Cerebellar cortex (tissue), 1 donor: Measurements from ENCODE around the gene APOBEC3B.
"Not testable (repeated sequence)": the region's sequence is repeated elsewhere in the genome, so short reads cannot be mapped to it uniquely, and the experiment has no call there.

Source experiments
- DNase-seq: peaks from one replicate; pipeline ENCODE4 v3.0.0-alpha.2; 2015; ENCODE audit warnings: low spot score

Gene APOBEC3B

DNA sequence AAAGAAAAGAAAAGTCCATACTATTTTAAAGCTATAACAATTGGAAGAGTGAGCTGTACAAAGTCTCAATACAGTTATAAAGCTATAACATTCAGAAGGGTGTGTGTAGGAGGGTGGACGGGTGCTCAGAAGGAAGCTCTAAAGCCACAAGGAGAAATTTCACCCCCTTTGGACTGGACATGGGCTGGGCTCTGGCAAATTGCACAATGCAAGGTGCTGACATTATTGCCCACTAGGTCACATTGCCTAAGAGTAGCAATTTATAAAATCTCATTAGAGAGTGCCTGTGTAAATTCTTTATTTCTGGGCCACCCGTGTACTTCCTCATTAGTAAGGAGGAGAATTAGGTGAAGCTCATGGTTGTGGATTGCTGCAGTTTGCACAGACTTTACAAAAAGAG lies 30.4 kb upstream of the APOBEC3B start:
- no peak for DNase-seq

DNA sequence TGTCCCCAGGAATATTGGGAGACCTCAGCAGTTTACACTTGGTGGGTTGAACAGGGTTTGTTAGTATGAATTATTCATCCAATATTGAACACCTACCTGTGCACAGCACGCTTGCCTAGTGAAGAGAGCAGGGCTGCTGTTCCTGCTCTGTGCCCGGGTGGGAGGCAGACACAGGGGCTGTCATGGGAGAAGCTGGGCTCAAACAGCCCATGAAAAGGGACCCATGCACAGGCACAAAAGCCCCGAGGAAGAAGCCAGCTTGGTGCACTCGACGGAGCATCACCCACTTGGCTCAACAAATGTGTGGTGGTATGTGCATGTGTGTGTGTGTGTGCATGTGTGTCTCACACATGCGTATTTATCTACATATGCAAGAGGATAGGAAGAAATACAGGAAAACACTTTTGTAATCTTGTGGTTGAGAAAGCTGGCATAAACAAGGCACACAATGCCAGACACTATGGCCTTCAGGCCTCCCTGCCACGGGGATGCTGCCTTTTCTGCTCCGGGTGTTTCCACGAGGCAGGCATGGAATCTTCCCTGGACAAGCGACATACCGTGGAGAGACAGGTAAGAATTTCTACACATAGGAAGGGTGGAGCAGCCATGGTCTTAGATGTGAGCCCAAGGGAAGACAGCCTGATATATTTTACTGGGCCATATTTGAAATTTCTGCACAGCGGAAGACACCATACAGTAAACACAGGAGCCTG lies 29.7 kb upstream of the APOBEC3B start:
- no peak for DNase-seq

DNA sequence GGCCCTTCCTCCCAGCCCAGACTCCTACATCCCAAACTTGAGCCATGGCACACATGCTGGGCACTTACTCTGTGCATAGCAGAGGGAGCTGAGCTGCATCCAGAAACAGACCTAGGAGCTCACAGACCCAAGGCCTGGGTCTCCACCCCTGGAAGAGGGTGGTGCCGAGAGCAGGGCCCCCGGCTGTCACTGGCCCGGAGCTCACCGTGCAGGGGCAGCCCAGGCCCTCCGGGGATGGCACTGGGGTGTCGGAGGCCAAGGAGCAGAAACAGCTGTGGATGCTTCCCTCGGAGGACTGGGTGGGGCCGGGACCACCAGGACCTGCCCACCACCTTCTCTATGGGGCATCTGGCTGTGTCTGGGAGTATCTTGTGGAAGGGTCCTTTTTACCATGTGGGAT lies 29.1 kb upstream of the APOBEC3B start:
- DNase-seq = no peak

DNA sequence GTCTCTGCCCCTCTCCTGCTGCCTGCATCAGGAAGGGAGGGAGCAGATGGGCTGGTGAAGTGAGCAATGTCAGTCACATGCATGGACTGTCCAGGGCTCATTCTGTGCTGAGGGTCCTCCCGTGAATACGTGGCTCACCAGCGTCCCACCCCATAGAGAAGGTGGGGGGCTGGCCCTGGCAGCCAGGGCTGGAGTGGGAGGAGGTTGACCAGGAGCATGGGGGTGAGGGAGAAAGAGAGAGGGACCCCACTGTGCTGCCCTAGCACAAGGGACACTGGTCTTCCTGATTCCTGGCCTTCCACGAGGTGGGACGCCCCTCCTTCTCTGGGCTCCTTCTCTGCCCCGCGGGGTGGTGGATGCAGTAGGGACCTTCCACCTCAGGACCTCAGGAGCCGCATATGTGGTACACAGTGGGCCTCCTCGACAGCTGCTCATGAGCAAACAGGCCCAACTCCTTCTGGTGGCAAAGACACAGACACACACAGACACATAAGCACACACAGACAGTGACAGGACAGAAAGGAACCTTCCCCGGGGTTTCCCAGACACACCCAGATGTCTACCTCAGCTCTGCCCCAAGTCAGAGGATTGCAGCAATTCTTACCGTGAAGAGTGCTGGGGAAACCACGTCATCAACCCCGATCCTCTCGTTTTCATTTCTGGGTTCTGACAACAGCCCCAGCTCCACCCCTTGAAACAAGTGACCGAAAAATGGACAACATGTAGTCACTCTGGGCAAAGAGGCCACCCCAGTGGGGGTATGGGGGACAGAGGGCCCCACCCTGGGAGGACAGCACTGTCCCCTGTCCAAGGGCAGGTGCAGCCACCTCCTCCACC lies 28.4 kb upstream of the APOBEC3B start:
- no peak for DNase-seq

DNA sequence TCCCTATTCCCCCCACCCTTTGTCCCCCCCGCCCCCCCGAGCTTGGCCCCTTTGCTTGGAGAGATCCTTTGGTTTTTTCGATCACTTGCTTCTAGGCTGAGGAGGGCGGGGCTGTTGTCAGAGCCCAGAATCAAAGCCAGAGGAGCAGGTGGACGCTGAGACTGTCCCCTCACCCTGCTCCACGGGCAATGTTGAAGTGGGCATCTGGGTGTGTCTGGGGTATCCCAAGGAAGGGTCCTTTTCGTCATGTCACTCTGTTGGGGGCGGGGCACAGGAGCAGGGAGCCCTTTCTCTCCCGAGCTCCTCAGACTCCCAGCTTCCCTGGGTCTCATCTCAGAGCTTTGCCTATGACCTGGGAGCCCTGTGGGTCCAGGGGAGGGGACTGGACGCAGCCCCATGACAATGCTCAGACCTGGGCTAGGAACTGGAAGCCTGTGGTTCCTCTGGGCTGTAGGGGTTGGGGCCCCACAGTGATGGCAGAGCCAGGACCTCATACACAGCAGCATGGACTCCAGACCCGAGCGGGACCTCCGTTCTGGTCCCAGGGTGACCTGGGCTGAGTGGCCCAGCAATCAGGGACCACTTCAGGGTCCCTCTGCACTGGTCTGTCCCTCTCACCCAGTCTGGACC lies 27.6 kb upstream of the APOBEC3B start:
- no peak for DNase-seq

DNA sequence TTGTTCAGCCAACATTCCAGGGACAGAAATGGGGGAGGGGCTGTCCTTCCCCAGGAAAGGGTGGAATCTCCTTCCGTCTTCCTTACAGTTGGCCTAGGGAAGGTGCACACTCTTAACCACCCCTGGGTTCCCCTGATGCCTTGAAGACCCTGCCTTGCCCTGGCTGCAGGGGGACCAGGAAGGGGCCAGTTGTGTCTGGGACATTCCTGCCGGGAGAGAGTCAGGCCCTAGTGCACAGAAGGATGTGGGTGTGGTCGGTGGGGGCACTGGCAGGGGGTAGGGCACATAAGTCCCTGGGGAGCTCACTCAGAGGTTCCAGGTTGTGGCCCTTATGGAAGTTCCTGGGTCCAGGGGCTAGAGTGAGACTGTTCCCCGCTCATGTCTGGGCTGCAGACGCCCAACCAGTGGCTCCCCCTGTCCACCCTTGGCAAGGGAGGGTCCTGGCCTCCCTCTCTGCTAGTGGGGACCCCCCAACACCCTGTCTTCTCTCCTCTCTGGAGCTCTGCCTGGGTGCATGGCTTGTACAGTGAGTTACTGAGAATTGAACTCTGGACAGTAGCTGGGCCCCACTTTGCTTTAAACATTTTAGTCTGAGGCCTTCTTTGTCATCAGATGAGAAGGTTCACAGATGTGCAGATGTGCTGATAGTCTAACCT lies 26.8 kb upstream of the APOBEC3B start:
- no peak for DNase-seq

DNA sequence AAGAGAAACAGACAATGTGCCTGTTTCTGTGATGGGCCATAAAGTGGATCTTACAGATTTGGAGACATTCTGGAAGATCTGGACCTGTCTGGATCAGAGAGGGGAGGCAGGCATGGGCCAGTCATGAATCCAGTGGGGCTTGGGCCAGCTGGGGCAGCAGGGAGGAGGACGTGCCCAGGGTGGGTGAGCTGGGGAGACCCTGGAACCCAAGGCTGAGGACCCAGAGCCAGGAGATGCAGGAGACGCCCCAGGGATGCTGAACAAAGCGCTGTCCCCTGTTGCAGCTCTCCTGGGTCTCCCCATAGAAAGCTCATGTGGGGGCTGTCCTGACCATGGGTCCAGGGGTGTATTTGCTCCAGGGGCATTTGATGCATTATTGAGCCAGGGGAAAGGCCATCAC lies 26.2 kb upstream of the APOBEC3B start:
- no peak for DNase-seq

DNA sequence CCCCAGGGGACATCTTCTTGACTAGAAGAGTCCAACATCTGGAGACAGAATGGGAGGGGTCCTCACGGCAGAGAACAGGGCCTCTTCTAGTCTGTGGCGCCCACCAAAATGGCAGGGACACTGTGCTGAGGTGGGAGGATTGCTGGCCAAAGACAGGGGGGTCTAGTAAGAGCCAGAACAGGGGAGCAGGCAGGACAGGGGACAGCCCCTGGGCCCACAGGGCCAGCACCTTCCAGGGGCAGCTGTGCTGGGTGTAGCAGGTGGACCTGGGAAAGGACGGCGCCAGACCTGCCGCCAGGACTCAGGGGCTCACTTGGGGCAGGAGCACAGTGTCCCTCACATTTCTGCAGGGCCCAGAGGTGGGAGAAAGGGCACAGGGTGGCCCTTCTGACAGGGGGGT lies 25.6 kb upstream of the APOBEC3B start:
- no peak for DNase-seq

DNA sequence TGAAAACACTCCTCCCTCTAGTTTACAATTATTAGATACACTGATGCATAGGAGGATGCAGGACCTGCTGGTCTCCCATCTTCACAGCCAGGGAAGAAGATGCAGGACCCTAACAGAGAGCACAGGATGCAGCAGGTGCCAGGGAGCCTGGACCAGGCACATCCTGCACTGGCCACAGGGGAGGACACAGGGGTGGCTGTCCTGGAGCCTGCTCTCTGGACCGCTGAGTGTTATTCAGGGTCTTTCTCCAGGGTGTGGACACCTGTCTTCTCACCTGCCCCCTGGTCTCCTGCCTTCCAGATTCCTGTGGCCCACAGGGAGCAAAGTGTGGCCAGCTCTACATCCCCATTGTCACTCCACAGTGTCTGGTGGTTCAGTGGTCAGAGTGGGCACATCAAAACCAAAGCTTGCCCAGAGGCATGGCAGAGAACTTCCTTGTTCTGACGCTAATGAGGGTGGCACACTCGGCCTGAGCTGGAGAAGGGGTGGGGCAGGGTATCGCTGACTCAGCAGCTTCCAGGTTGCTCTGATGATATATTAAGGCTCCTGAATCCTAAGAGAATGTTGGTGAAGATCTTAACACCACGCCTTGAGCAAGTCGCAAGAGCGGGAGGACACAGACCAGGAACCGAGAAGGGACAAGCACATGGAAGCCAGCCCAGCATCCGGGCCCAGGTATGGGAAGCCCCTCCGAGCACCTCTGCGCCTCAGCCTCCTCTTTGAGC lies 24.9 kb upstream of the APOBEC3B start, which contains the start of gene APOBEC3A:
APOBEC3A (plus strand) TSS at position 564 of the 725 bp plus-strand sequence; CDS start at position 647, 83 bp downstream.
- no peak for DNase-seq

DNA sequence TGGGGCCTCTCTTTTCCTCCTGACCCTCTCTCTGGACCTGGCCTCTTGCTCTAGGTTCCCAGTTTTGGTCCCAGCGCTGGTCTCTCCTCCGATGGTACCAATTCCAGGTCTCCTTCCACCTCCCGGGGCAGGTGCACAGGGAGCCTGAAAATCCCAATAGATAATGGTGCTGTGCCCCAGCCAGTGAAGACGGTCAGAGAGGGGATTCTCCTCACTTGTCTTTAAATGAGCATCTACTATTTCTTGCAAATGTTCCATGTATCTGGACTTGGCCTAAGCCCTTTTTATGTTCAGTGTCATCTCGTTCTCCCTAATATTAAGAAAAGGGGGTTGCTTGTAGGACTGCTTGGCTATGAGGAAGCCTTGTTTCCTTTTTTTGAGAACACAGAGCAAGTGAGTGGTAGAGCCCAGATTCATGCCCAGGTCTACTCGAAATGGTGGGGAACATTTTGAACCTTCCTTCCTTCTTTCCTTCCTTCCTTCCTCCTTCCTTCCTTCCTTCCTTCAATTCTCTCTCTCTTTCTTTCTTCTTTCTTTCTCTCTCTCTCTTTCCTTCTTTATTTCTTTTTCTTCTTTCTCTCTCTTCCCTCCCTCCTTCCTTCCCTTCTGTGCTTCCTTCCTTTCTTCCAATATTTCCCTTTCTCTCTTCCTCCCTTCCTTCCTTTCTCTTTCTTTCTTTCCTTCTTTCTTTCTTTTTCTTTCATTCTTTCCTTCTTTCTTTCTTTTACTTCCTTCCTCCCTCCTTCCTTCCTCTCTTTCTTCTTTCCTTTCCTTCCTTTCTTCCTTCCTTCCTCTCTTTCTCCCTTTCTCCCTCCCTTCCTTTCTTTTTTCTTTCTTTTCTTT lies 24.1 kb upstream of the APOBEC3B start:
- DNase-seq = no peak

DNA sequence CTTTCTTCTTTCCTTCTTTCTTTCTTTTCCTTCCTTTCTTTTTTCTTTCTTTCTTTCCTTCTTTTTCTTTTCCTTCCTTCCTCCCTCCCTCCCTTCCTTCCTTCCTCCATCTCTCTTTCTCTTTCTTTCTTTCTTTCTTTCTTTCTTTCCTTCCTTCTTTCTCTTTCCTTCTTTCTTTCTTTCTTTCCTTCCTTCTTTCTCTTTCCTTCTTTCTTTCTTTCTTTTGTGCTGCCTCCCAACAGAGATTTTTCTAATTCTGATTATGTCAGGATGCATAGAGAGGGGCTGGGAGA lies 23.6 kb upstream of the APOBEC3B start:
- DNase-seq = not testable (repeated sequence)

DNA sequence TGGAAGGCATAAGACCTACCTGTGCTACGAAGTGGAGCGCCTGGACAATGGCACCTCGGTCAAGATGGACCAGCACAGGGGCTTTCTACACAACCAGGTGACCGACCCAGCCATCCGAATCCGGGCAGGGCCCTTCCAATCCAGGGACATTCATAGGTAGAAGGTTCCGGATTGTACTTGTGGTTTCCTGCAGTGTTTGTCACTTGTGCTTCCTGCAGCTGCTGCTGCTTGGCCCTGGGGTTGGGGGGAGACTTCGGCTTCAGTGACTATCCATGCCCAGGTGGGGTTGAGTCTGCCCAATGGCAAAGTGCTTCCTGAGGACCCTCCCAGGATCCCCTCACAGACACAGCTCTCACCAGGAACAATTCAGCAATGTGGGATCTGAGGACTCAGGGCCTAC lies 22.6 kb upstream of the APOBEC3B start:
- DNase-seq = no peak

DNA sequence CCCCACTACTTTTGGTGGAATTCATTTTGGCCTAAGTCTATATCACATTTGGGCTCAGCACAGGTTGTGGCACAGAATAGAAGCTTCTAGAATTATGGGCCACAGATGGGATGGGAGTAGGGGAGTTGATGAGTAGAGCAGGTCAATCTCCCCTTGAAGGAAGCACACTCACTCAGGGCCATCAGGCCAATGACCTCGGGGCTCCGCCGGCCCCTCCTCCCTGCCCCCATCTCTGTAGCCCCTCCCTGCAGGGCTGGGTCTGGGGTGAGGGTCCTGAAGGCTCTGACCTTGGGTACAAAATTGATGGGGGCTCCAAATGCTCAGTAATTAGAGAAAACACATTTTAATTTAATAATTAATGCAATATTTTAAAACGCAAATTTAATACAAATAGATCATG lies 21.5 kb upstream of the APOBEC3B start:
- DNase-seq = not testable (repeated sequence)

DNA sequence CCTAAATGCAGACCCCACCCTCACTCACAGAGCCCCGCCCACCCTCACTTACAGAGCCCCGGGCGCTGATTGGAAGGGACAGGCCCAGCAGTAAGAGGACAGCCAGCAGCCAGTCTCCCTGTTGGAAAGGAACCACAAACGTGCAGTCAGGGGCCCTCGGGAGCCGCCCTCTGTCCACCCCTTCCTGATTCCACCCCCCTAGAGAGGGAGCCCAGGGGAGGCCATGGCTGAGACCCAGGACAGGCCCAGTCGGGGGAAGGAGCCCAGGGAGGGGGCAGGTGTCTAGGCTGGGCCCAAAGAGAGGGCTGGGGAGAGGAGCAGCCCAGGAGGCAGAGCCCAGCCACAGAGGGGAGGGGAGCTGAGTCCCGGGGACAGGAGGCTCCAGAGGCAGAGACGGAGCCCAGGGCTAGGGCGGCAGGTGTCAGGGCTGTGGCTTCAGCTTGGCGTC lies 18.8 kb upstream of the APOBEC3B start:
- DNase-seq = not testable (repeated sequence)

DNA sequence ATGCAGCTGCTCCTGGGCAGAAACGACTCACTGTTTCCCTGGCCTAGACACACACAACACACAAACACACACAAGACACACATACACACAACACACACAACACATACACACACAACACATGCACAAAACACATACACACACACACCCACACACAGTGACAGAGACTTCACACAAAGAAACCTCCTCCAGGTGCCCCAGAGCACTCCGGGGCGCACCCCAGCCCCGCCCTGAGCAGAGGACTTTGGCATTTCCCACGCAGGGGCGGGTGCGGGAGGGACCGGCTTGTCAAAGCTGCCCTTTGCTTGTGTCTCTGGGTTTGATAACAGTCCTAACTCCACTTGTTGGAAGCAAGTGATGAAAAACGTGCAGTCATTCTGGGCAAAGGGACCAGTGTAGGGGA lies 18.3 kb upstream of the APOBEC3B start:
- DNase-seq = no peak

DNA sequence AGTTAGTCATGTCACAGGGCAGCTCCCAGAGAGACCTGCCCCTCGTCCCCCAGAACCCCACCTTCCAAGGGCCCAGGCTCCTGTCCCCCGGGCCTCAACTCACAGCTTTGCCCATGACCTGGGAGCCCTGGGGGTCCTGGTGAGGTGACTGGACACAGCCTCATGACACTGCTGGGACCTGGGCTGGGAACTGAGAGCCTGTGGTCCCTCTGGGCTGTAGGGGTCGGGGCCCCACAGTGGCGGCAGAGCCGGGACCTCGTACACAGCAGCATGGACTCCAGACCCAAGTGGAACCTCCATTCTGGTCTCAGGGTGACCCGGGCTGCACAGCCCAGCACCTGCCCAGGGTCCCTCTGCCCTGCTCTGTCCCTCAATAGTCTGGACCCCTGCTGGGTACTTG lies 17.8 kb upstream of the APOBEC3B start:
- DNase-seq = no peak

DNA sequence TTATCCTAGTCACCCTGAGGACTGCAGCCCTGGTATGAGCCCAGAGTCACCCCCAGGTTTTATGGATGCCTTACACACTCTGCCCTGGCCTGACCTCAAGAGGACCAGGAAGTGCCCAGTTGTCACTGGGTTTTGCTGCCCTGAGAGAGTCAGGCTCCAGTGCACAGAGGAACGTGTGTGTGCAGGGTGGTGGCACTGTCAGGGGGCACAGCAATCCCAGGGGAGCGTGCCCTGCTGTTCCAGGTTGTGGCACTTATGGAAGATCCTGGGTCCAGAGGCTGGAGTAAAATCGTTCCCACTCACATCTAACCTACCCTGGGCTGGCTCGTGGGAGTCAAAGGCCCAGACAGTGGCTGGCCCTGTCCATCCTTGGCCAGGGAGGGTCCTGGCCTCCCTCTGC lies 17.2 kb upstream of the APOBEC3B start:
- DNase-seq = no peak

DNA sequence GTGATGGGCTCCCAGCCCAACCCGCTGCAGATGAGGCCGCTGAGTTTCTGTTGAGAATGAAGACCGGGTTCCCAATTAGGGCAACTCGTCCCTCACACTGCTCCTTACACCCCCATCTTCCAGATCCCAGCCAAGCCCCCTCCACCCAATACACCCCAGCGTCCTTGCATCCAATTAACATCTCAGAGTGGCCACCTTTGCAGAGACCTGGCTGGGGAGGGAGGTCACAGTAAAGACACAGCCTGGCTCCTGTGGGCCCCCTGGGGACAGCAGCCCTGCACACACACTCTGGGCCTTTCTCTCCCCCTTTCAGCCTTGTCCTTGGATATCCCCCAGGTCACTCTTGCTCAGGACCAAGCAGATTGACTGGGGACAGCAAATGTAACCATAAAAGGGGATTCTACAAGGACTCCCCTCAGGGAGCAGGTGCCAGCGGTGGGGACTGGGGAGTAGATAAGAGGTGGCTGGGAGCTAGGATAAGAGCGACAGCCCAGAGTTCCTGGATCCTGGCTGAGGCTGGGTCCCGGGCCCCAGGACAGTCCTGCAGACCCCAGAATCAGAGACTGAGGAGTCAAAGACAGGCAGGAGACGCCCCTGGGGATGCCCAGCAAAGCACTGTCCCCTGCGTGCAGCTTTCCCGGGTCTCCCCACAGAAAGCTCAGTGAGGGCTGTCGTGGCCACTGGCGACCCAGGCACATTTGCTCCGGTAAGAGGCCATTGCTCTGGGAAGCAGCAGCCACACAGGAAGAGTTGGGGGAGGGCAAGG lies 16.4 kb upstream of the APOBEC3B start:
- no peak for DNase-seq

DNA sequence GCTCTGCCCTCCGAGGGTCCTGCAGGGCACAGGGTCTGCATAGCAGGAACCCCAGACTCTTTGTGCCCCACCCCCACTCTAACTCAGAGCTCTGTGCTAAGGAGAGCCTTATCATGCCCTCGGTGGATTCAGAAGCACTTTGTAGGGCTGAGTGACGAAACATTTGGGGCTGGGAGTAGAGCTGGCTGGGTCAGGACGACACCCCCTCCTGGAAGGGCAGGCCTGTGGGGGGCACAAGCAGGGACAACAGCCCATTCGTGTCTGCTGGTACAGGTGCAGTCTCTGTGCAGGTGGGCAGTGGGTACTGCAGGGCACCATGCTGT lies 15.8 kb upstream of the APOBEC3B start:
- no peak for DNase-seq

DNA sequence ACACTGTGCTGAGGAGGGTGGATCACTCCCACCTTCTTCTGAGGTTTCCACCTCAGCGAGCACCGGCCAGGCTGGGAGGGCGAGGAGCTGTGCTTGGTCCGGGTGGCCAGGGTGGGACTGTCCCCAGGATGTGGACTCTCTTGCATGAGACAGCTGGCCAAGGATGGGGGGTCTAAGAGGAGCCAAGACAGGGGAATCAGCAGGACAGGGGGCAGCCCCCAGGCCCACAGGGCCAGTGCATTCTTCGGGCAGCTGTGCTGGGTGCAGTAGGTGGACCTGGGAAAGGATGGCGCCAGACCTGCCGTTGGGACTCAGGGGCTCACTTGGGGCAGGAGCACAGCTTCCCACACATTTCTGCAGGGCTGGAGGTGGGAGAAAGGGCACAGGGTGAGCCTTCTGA lies 15.2 kb upstream of the APOBEC3B start:
- no peak for DNase-seq
